Breast epithelium (tissue), 4 donors: Measurements from ENCODE around the gene GAL. TPM values are rescaled to one million over a fixed set of nuclear protein-coding genes. Genes with fewer than 3 reads are reported as not detected.

ENCODE experiments used
- DNase-seq, 2 donors: peaks; one replicate each; pipeline ENCODE4 v3.0.0-alpha.2; 2019; ENCODE audit warnings: low spot score in 2 of 2
- H3K27ac ChIP-seq, 2 donors: fragments of 200-600 bp; sonication (generic) in 1 of 2; one replicate each; pipeline ENCODE4 v1.5.1; 2016 to 2019; ENCODE audit warnings: mild to moderate bottlenecking in 1 of 2
- H3K27me3 ChIP-seq, 2 donors: fragments of 200-600 bp; sonication (generic) in 1 of 2; one replicate each; pipeline versions ENCODE4 v1.5.1 to v1.6.0; 2017 to 2019; ENCODE audit warnings: control low read depth in 1 of 2, mild to moderate bottlenecking in 1 of 2
- H3K36me3 ChIP-seq: fragments of 200-600 bp; one replicate; pipeline ENCODE4 v1.5.1; 2019
- H3K4me1 ChIP-seq, 2 donors: fragments of 200-600 bp; sonication (generic); one replicate each; pipeline ENCODE4 v1.5.1; 2016 to 2019; ENCODE audit warnings: control low read depth in 1 of 2
- H3K4me3 ChIP-seq, 3 donors: fragments of 200-600 bp; sonication (generic); 1 replicate in 2 of 3; 2 replicates in 1 of 3; pipeline ENCODE4 v1.5.1; 2016 to 2019; ENCODE audit warnings: mild to moderate bottlenecking in 3 of 3, moderate library complexity in 2 of 3
- H3K9me3 ChIP-seq, 2 donors: fragments of 200-600 bp; sonication (generic) in 1 of 2; one replicate each; pipeline ENCODE4 v1.5.1; 2016 to 2019; ENCODE audit warnings: control low read depth in 1 of 2
- CTCF ChIP-seq, 3 donors: fragments of 450-650 bp; IDR thresholded peaks; one replicate each; pipeline ENCODE4 v1.5.1; 2016 to 2017; ENCODE audit warnings: antibody characterized with exemption in 3 of 3, mild to moderate bottlenecking in 3 of 3, moderate library complexity in 3 of 3
- POLR2A ChIP-seq: fragments of 450-650 bp; IDR thresholded peaks from one replicate; pipeline ENCODE4 v1.6.1; 2016; ENCODE audit warnings: antibody characterized with exemption, mild to moderate bottlenecking, moderate library complexity
- POLR2AphosphoS5 ChIP-seq, 3 donors: sonication (generic); formaldehyde crosslinking; IDR thresholded peaks; one replicate each; pipeline ENCODE4 v1.6.1; 2017; ENCODE audit warnings: antibody characterized with exemption in 3 of 3
- intact Hi-C: fragments of 100-400 bp; cut with DNase I; formaldehyde crosslinking; loops from one replicate; pipeline ENCODE4 v1.15.1; 2023; ENCODE audit warnings: low total_unique reads
- total RNA-seq, 3 donors: library from RNA; depleted of rRNA; stranded (reverse); fragments of >200 nt; gene quantifications; one replicate each; pipeline ENCODE4 v1.1.0, GENCODE V29; 2016

Gene GAL
- total RNA-seq, 3 donors from 2014 or later: 0.64 to 5.7 (median 1.3) TPM

DNA sequence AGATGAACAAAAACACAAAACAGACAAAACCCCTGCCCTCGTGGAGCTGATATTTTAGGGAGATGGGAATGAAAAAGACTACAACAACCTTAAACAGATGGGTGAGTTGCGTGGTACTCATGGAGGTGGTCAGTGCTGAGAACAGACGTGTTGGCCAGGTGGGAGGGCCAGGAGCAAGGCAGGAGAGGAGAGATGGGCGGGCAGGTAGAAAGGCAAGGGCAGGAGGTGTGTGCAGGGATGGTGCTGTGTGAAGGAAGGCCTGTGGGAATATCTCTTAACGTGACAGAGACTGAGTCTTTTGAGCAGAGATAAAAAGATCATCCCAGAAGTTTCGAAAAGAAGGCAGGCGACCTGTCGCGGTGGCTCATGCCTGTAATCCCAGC, 7.0 kb downstream of the GAL start:
- peaks cover 0 to 5% of the 10 kb centered on the region in 2 donors for H3K9me3 ChIP-seq
- intact Hi-C loops: no loop called here
- DNase-seq: no peak
- no peak overlapping the region for H3K4me3 ChIP-seq
- no peaks in the 10 kb centered on the region for H3K4me1 ChIP-seq
- H3K27ac ChIP-seq: no peak overlapping the region
- no peaks in the 10 kb centered on the region for H3K36me3 ChIP-seq
- TF ChIP-seq POLR2AphosphoS5 (IDR thresholded peaks at IDR 0.05) (no peak), POLR2A (no peak), CTCF (IDR thresholded peaks at IDR 0.05) (no peak)
- no peaks in the 10 kb centered on the region for H3K27me3 ChIP-seq

DNA sequence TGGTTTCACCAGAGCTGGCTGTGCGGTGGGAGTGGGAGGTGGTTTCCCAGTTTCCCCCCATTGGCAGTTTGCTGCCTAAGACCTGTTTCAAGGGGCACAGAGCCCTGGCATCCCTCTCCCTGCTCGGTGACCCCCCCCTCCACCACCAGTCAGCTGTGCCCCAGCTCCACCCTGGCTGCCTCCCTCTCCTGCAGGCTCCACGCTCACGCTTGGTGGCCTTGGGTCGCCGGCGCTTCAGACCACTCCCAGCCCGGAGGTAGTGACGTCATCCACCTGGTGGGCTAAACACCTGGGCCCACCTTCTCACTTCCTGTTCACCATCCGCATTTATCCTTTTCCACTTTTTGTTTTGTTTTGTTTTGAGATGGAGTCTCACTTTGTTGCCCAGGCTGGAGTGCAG, 7.8 kb downstream of the GAL start:
- Histone ChIP-seq H3K27ac (no peak overlapping the region), H3K36me3 (no peaks in the 10 kb centered on the region), H3K27me3 (no peaks in the 10 kb centered on the region), H3K9me3 (peaks cover 0 to 5% of the 10 kb centered on the region in 2 donors), H3K4me3 (no peak overlapping the region), H3K4me1 (no peaks in the 10 kb centered on the region)
- intact Hi-C loops: no loop called here
- no peak for DNase-seq
- TF ChIP-seq POLR2AphosphoS5 (IDR thresholded peaks at IDR 0.05) (no peak), CTCF (IDR thresholded peaks at IDR 0.05) (no peak), POLR2A (no peak)

- H3K27ac ChIP-seq: no peak overlapping the region
- no peak for TF ChIP-seq POLR2A
- TF ChIP-seq POLR2AphosphoS5 (IDR thresholded peaks at IDR 0.05): no peak
- TF ChIP-seq CTCF (IDR thresholded peaks at IDR 0.05): no peak
- no peaks in the 10 kb centered on the region for H3K36me3 ChIP-seq
- intact Hi-C loops: no loop called here
- peaks cover 0 to 7% of the 10 kb centered on the region in 2 donors for H3K9me3 ChIP-seq
- no peak overlapping the region for H3K4me3 ChIP-seq
- H3K4me1 ChIP-seq: no peaks in the 10 kb centered on the region
- DNase-seq: no peak
- H3K27me3 ChIP-seq: no peaks in the 10 kb centered on the region
Measured at GRCh38 chr11:68692871-68693483, 8.6 kb downstream of the GAL start.

- H3K27ac ChIP-seq: no peak overlapping the region
- no peak overlapping the region for H3K4me3 ChIP-seq
- intact Hi-C loops: no loop called here
- no peaks in the 10 kb centered on the region for H3K4me1 ChIP-seq
- TF ChIP-seq POLR2AphosphoS5 (IDR thresholded peaks at IDR 0.05) (no peak), CTCF (IDR thresholded peaks at IDR 0.05) (no peak), POLR2A (no peak)
- no peaks in the 10 kb centered on the region for H3K27me3 ChIP-seq
- no peak for DNase-seq
- peaks cover 0 to 10% of the 10 kb centered on the region in 2 donors for H3K9me3 ChIP-seq
- no peaks in the 10 kb centered on the region for H3K36me3 ChIP-seq
Measured at GRCh38 chr11:68693484-68693882, 9.1 kb downstream of the GAL start.

- no peaks in the 10 kb centered on the region for H3K4me1 ChIP-seq
- DNase-seq: no peak
- H3K27ac ChIP-seq: no peak overlapping the region
- TF ChIP-seq CTCF (IDR thresholded peaks at IDR 0.05) (no peak), POLR2A (no peak), POLR2AphosphoS5 (IDR thresholded peaks at IDR 0.05) (no peak)
- intact Hi-C loops: no loop called here
- no peaks in the 10 kb centered on the region for H3K27me3 ChIP-seq
- H3K9me3 ChIP-seq: peaks cover 6 to 10% of the 10 kb centered on the region in 2 donors
- no peak overlapping the region for H3K4me3 ChIP-seq
- H3K36me3 ChIP-seq: no peaks in the 10 kb centered on the region
Measured at GRCh38 chr11:68694431-68695297, 10.3 kb downstream of the GAL start.
